Esophagus squamous epithelium (tissue), 5 donors: ENCODE results near the gene STXBP3. TPM values are rescaled to one million over a fixed set of nuclear protein-coding genes. Genes with fewer than 3 reads are reported as not detected.

Experiments
- DNase-seq: peaks from one replicate; lab custom pipeline; 2025; lab: John Stamatoyannopoulos, UW
- H3K27ac ChIP-seq, 4 donors: fragments of 200-600 bp; sonication (generic); one replicate each; pipeline ENCODE4 v1.5.1; 2016 to 2019; ENCODE audit warnings: mild to moderate bottlenecking in 1 of 4
- H3K27me3 ChIP-seq, 4 donors: fragments of 200-600 bp; sonication (generic); 1 replicate in 3 of 4; 2 replicates in 1 of 4; pipeline versions ENCODE4 v1.5.1 to v1.6.0; 2017 to 2021; ENCODE audit warnings: antibody characterized with exemption in 1 of 4
- H3K36me3 ChIP-seq, 3 donors: fragments of 200-600 bp; sonication (generic); one replicate each; pipeline ENCODE4 v1.5.1; 2016 to 2019
- H3K4me1 ChIP-seq, 3 donors: fragments of 200-600 bp; sonication (generic); one replicate each; pipeline ENCODE4 v1.5.1; 2017 to 2019
- H3K4me3 ChIP-seq, 4 donors: fragments of 200-600 bp; sonication (generic); 1 replicate in 3 of 4; 2 replicates in 1 of 4; pipeline ENCODE4 v1.5.1; 2016 to 2019; ENCODE audit warnings: mild to moderate bottlenecking in 2 of 4, moderate library complexity in 1 of 4
- H3K9me3 ChIP-seq, 3 donors: fragments of 200-600 bp; sonication (generic); one replicate each; pipeline ENCODE4 v1.5.1; 2016 to 2019
- POLR2A ChIP-seq, 4 donors: fragments of 450-650 bp; IDR thresholded peaks; one replicate each; pipeline ENCODE4 v1.6.1; 2017; ENCODE audit warnings: antibody characterized with exemption in 4 of 4, mild to moderate bottlenecking in 4 of 4, moderate library complexity in 3 of 4
- WGBS, 2 donors: methylation state at CpG; one replicate each; pipeline ENCODE4 v1.1.5; 2018; 5-methylcytosine and 5-hydroxymethylcytosine counted together
- intact Hi-C: fragments of 100-400 bp; cut with DNase I; formaldehyde crosslinking; loops from one replicate; pipeline ENCODE4 v1.15.0; 2022
- total RNA-seq, 4 donors: library from RNA; depleted of rRNA; stranded (reverse); fragments of >200 nt; gene quantifications; one replicate each; pipeline ENCODE4 v1.1.0, GENCODE V29; 2016
- TF ChIP-seq, protein P1 (sequence below), 6 experiments: fragments of 450-650 bp in 4 of 6; fragments of 200-600 bp in 2 of 6; sonication (generic) in 2 of 6; IDR thresholded peaks; one replicate each; pipeline ENCODE4 v1.5.1; 2016 to 2019; ENCODE audit warnings: antibody characterized with exemption in 6 of 6, mild to moderate bottlenecking in 4 of 6, moderate library complexity in 4 of 6
- donor health status: DM: yes; HTN: yes; CAD: no.

Gene STXBP3
- total RNA-seq, 4 donors from 2014 or later = 31.3 to 79.9 (median 45.3) TPM

DNA sequence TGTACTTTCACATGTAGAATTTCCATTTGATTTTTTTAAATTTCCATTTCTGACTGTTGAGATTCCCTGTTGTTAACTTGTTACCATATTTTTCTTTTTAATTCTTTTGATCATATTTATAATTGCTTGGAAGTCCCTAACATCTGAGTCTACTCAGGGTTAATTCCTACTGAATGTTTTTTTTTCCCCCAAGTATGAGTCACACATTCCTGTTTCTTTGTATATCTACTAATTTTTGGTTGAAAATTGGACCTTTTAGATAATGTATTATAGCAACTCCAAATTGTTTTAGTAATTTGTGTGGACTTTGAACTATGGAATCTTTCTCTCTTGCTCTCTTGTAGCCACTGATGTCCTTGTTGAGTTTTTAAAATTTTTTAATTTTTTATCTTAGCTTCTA, 54.6 kb downstream of the STXBP3 start:
- Histone ChIP-seq H3K4me1 (no peaks in the 10 kb centered on the region), H3K36me3 (peaks cover 5 to 94% (median 37%) of the 10 kb centered on the region in 3 donors), H3K4me3 (no peak overlapping the region), H3K9me3 (no peaks in the 10 kb centered on the region), H3K27ac (no peak overlapping the region), H3K27me3 (no peaks in the 10 kb centered on the region)
- DNase-seq = no peak
- no peak for TF ChIP-seq POLR2A (IDR thresholded peaks at IDR 0.05)
- TF ChIP-seq, protein P1, sequence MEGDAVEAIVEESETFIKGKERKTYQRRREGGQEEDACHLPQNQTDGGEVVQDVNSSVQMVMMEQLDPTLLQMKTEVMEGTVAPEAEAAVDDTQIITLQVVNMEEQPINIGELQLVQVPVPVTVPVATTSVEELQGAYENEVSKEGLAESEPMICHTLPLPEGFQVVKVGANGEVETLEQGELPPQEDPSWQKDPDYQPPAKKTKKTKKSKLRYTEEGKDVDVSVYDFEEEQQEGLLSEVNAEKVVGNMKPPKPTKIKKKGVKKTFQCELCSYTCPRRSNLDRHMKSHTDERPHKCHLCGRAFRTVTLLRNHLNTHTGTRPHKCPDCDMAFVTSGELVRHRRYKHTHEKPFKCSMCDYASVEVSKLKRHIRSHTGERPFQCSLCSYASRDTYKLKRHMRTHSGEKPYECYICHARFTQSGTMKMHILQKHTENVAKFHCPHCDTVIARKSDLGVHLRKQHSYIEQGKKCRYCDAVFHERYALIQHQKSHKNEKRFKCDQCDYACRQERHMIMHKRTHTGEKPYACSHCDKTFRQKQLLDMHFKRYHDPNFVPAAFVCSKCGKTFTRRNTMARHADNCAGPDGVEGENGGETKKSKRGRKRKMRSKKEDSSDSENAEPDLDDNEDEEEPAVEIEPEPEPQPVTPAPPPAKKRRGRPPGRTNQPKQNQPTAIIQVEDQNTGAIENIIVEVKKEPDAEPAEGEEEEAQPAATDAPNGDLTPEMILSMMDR (IDR thresholded peaks at IDR 0.05) = no peak
- intact Hi-C loops = no loop called here

DNA sequence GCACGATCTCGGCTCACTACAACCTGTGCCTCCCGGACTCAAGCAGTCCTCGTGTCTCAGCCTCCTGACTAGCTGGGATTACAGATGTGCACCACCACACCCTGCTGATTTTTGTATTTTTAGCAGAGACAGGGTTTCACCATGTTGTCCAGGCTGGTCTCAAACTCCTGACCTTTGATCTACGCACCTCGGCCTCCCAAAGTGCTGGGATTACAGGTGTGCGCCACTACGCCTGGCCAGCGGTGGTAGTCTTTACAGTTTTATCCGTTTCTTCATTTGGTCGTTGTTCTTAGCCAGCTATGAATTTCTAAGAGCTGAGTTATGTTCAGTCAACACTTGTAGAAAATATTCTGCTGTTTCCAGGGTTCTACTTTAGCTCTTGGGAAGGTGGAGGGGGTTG, 57.1 kb downstream of the STXBP3 start:
- TF ChIP-seq, protein P1 (IDR thresholded peaks at IDR 0.05) = no peak
- no peak for TF ChIP-seq POLR2A (IDR thresholded peaks at IDR 0.05)
- peaks cover 9 to 94% (median 23%) of the 10 kb centered on the region in 3 donors for H3K36me3 ChIP-seq
- no peaks in the 10 kb centered on the region for H3K4me1 ChIP-seq
- H3K9me3 ChIP-seq = no peaks in the 10 kb centered on the region
- H3K27ac ChIP-seq = no peak overlapping the region
- H3K4me3 ChIP-seq = no peak overlapping the region
- DNase-seq = no peak
- 93 to 95% methylated on average over 11 of the region's 11 CpGs for WGBS, 2 donors
- H3K27me3 ChIP-seq = no peaks in the 10 kb centered on the region
- intact Hi-C loops = no loop called here

DNA sequence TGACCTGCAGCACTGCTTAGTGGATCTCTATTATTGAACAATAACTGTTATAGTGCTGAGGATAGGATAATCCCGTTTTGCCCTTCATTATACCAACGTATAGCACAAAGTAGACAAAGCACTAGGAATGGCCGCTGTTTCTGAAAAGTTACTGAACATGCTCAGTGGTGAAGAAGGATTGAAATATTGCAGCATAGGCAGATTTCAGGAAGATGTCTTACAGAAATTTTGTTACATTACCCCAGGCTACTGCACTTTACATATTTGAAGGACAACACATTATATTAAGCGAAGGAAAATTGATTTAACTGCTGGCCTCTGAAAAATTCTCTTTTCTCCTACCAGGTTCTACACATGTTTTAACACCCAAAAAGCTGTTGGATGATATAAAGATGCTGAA, 62.0 kb downstream of the STXBP3 start:
- no peak for DNase-seq
- 84 to 88% methylated on average over 4 of the region's 4 CpGs for WGBS, 2 donors
- TF ChIP-seq, protein P1 (IDR thresholded peaks at IDR 0.05) = no peak
- no peak for TF ChIP-seq POLR2A (IDR thresholded peaks at IDR 0.05)
- no peaks in the 10 kb centered on the region for H3K27me3 ChIP-seq
- no peak overlapping the region for H3K27ac ChIP-seq
- intact Hi-C loops = no loop called here
- H3K4me3 ChIP-seq = no peak overlapping the region
- no peaks in the 10 kb centered on the region for H3K9me3 ChIP-seq
- H3K36me3 ChIP-seq = peaks cover 8 to 83% (median 9%) of the 10 kb centered on the region in 3 donors
- H3K4me1 ChIP-seq = peaks cover 0 to 3% (median 0%) of the 10 kb centered on the region in 3 donors

DNA sequence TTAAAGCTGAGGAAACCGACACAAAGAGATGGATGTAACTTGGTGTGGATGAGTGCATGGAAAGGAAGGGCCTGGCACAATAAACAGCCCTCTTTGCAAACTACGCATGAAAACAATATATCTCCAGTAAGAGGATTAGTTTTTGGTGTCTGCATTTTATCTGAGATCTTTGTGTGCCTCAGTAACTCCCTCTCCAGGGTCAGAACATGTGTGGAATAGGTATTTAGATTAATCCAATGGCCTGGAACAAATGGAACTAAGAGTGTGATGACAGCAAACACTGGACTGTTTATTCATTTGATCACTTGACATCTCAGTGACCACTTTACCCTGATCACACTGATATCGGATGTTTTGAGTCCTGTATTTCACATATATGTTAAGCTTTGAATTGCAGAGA, 65.1 kb downstream of the STXBP3 start:
- H3K27me3 ChIP-seq = no peaks in the 10 kb centered on the region
- no peak for DNase-seq
- H3K27ac ChIP-seq = no peak overlapping the region
- H3K4me1 ChIP-seq = peaks cover 2 to 33% (median 13%) of the 10 kb centered on the region in 3 donors
- H3K9me3 ChIP-seq = no peaks in the 10 kb centered on the region
- 92 to 93% methylated on average over 3 of the region's 3 CpGs for WGBS, 2 donors
- peaks cover 0 to 54% (median 6%) of the 10 kb centered on the region in 3 donors for H3K36me3 ChIP-seq
- no peak for TF ChIP-seq POLR2A (IDR thresholded peaks at IDR 0.05)
- TF ChIP-seq, protein P1 (IDR thresholded peaks at IDR 0.05) = no peak
- H3K4me3 ChIP-seq = no peak overlapping the region
- intact Hi-C loops = no loop called here

DNA sequence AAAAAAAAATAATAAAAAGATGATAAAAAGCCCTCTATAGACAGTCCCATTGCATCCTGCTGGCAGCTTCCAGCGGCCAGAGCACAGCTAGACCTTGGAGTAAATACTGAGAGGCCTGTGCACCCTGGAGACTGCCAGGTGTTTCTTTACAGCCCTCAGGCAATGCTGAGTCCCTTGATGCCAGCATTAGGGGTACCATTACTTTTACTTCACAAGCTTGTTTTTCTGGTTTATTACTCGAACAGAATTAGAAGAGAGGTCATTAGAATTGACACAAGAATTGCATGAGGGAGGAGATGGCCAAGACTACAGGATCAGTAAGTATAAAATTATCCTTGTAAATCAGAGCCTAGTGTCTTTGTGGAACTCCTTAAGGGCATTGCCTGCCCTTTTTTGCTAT, 66.9 kb downstream of the STXBP3 start:
- DNase-seq = no peak
- peaks cover 0 to 37% (median 4%) of the 10 kb centered on the region in 3 donors for H3K36me3 ChIP-seq
- intact Hi-C loops = no loop called here

More for the DNA sequence above, 66.9 kb downstream of the STXBP3 start:
- Histone ChIP-seq H3K4me1 (peaks cover 15 to 48% (median 19%) of the 10 kb centered on the region in 3 donors), H3K27me3 (no peaks in the 10 kb centered on the region), H3K27ac (peak overlapping the region in 1 of 4 donors; percentile 79), H3K4me3 (no peak overlapping the region), H3K9me3 (no peaks in the 10 kb centered on the region)
- no peak for TF ChIP-seq POLR2A (IDR thresholded peaks at IDR 0.05)
- TF ChIP-seq, protein P1 (IDR thresholded peaks at IDR 0.05) = no peak
- 57 to 80% methylated on average over 2 of the region's 2 CpGs for WGBS, 2 donors
